GM19025 (cell line): Measurements from ENCODE around the gene TOR1AIP2.

Experiments
- ATAC-seq: cut with Tn5 transposase; IDR thresholded peaks from one replicate; pipeline ENCODE4 v1.9.1; 2021; ENCODE audit warnings: mild to moderate bottlenecking, low read depth, moderate library complexity; ENCODE audit not compliant: unreplicated experiment

TOR1AIP2 gene

GRCh38 chr1:179877586-179878265, at the start of gene TOR1AIP2:
TOR1AIP2 (minus strand) TSS chr1:179877803; CDS start chr1:179852665, 25,138 bp downstream.
- ATAC-seq, result peak; percentile 54

GRCh38 chr1:179926850-179927205, 49.2 kb upstream of the TOR1AIP2 start:
- no peak for ATAC-seq

DNA sequence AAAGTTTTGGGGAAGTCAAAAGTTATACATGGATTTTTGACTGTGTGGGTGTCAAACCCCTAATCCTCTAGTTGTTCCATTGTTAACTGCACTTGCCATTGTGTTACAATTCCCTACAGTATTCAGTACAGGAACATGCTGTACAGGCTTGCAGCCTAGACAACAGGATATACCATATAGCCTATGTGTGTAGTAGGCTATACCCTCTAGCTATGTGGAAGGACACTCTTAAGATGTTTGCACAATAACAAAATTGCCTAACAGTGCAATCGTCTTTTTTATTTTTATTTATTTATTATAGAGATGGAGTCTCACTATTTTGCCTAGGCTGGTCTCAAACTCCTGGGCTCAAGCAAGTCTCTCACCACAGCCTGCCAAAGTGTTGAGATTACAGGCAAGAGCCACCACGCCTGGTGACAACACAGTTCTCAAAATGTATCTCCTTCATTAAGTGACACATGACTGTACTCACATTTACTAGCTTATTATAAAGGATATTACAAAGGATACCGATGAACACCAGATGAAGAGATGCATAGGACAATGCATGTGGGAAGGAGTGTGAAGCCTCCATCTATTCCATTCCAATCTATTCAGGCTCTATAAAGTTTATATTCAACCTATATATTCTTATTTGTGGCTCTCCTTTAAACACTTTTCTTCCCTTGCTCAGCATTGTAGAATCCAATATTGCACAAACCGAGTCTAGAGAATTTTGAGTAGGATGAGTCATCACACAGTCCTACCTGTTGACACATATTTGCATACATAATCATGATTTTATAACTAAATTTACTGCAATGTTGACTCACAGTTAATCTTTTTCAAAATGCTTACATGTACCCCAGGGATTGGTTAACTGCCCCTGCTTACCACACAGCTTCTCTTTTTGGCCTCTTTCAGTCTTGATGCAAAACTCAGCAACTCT, 48.6 kb upstream of the TOR1AIP2 start:
- ATAC-seq, result no peak

DNA sequence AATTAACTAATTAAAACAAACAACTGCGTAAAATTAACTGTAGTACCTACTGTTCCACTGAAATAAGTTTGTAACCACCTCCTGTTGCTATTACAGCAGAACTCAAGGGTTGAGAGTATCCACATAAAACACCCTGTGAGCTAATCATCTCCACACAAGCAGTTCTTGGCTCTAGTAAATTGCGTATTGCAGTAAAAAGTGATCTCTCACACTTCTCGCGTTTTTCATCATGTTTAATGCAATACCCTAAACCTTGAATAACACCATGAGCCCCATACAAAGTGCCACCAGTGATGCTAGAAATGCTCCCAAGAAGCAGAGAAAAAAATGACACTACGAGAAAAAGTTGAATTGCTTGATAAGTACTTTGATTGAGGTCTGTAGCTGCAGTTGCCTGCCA, 47.7 kb upstream of the TOR1AIP2 start:
- ATAC-seq, result no peak

DNA sequence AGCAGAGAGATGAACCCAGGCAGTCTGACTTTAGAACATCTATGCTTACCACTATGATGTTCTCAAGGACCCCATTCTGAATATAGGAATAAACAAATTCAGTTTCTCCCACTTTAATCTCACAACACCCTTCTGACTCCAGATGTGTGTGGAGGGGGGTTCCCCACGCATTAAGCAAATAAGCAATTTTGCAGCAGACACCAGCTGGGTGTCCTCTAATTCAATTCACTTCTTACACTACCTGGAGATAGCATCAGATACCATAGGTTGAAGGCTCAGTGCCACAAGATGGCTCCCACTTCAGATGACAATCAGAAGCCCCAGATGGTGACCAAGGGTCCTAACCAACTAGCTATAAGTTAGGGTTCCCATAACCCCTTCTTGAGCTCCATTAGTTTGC, 46.7 kb upstream of the TOR1AIP2 start:
- ATAC-seq, result peak; percentile 48

GRCh38 chr1:179923029-179923428, 45.4 kb upstream of the TOR1AIP2 start:
- no peak for ATAC-seq

DNA sequence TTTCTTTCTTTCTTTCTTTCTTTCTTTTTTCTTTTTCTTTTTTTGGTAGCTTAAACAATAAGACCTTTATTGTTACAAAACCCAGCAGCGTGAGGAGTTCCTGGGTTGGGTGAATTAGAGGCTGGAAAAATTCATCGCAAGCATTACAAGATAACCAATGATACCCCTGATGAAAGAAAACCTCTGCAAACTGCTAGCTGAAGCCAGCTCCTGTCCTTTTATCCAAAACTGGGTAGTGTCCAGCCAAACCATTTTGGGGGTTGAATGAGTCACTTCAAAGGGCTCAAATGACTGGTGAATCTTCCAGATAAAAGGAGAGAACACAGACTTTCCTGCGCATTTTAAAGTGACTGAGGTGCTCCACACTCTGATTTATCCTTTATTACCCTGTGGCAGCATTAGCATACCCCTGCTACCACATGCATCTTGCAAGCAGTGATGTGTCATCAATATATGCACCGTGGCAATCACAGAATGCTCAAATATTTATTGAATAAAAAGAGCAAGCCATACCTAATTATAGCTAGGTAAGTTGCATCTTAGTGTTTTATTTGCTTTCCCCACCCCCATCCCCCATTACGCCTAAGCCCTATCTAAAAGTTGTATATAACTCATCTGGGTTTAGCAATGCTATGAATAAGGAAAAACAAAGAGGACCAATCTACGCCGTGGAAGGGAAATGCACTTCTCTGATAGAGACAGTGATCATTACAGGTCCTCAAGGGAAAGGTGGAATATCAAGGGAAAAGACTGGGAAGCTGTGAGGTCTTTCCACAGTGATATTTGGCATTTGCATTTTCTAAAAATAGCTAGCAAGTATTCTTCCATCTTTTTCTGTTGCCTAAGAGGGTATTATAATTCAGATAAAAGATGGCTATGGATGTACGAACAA, 44.6 kb upstream of the TOR1AIP2 start:
- ATAC-seq, result no peak

DNA sequence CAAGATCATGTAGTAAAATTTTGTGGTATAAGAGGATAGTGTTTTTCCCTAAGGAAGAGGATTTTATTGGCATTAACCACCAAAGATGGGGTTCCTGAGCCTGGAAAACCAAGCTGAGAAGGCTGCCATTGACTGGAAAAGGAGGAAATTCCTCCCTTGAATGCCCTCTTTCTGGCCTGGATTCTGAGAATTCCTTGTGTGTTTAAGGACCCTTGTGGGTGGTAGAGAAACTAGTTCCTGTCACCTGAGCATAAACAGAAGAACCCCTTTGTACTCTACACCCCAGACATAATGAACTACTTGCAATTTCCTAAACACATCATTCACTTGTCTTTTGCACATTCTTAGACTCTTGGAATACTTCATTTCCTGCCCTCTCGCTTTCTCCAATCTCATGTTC, 43.9 kb upstream of the TOR1AIP2 start:
- no peak for ATAC-seq

DNA sequence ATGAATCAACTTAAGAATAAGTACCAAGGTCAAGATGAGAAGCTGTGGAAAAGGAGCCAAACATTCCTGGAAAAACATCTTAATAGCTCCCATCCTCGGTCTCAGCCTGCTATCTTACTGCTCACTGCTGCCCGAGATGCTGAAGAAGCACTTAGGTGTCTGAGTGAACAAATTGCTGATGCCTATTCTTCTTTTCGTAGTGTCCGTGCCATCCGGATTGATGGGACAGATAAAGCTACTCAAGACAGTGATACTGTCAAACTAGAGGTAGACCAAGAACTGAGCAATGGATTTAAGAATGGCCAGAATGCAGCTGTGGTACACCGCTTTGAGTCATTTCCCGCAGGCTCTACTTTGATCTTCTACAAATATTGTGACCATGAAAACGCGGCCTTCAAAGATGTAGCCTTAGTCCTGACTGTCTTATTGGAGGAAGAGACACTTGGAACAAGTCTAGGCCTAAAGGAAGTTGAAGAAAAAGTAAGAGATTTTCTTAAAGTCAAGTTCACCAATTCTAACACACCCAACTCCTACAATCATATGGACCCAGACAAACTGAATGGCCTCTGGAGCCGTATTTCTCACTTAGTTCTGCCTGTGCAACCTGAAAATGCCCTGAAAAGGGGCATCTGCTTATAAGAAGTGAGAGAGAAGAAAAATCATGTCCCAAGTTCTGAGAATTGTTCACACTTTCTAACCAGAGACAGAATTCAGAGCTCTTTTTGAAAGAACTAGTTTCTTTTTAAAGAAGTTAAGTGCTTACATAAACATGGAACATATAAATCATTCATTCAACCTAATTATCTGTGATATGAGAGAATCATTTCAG, 40.2 kb upstream of the TOR1AIP2 start:
- no peak for ATAC-seq

DNA sequence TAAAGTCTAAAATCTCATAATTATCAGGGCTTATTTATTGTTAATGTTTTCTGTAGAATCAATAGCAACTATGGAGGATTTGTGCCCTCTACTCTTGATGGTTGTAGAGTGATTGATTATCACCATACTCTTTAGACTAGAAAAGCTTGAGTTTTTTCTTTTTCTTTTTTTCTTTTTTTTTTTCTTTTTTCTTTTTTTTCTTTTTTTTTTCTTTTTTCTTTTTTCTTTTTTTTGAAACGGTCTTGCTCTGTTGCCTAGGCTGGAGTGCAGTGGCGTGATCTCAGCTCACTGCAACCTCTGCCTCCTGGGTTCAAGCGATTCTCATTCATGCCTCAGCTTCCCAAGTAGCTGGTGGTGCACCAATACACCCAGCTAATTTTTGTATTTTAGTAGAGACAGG, 34.2 kb upstream of the TOR1AIP2 start:
- no peak for ATAC-seq

DNA sequence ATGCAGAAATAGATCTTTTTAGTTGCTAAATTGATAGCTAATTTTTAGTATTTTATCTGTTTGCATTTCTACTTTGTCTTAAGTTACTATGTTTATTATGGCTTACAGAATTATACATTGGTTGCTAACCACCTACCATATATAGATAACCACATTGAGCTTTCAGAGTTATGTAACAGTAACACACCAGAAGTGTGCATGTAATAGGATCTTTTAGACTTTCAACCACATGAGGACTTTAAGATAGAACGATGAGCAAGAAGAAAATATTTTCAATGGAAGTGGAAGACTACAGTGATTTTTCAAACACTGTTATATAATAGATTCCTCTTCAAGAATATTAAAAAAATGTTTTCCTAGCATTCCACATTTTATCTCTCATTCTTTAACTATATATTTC, 33.3 kb upstream of the TOR1AIP2 start:
- ATAC-seq, result no peak

GRCh38 chr1:179889589-179889988, 12.0 kb upstream of the TOR1AIP2 start:
- no peak for ATAC-seq

DNA sequence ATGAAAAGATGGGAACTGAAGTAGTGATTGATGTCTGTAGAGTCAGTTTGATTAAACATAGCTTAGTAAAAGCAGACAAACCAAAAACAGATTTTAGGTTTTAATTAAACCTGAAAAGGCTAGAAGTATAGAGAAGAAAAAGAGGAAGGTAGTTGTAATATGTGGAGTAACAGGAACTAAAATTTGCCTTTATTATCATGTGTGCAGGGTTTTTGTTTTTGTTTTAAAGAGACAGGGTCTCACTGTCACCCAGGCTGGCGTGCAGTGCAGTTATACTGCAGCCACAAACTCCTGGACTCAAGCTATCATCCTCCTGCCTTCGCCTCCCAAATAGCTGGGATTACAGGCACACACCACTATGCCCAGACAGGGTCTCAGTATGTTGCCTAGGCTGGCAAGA, 10.5 kb upstream of the TOR1AIP2 start:
- ATAC-seq, result no peak

DNA sequence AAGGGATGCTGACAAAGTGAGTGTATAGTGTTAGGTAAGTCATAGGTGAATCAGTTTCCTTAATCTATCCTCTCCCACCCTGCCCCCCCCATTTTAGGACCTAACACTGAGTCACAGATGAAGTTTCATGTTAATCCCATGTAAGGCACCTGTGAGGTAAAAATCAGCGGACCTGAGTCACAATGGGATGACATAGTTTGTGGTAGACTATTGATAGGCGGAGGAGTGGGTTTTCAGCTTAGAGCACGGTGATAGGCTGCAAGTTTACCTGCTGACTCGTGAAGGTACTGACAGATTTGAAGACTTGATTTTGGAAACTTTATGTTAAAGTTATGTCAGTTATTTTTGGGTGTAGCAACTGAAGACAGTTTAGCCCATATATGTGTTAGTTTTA, 6.1 kb upstream of the TOR1AIP2 start:
- ATAC-seq, result no peak

DNA sequence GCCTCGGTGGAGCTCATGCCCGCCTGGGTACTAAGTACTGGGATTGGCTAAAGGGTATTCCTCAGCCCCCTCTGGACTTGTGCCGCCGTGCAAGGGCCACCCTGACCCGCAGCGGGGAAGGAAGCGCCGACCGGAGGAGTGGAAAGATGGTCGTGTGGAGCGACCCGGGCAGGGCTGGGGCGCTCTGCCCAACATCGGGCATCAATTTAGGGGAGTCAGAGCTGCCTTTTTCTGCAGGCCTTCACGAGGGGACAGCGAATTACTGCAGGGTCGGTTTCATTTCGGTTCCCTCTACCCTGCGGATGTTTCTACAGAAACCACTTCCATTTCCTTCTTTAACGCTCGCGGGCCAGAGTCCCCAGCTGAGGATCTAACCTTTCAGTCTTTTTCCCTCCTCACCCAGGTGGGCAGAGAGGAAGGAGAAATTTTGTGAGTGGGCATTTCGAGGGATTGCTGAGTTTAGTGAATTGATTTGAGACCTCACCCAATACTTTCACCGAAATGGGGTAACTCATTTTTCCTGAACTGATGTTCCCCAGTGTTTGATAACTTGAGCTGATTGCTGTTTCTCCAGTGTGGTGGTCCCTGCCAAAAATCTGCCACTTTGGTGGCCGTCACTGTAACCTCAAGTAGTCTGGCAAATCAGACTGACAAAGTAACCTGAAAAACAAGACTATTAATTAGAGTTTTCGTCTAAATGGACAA, 5.6 kb upstream of the TOR1AIP2 start:
- no peak for ATAC-seq

GRCh38 chr1:179882253-179883039, 4.8 kb upstream of the TOR1AIP2 start, which contains the start of gene TOR1AIP1:
TOR1AIP1 (plus strand) TSS chr1:179882285; CDS start chr1:179882503, 218 bp downstream.
- peak; percentile 72 for ATAC-seq

- no peak for ATAC-seq
These were observed 4.1 kb upstream of the TOR1AIP2 start for GRCh38 chr1:179881642-179882252.

GRCh38 chr1:179879797-179880196, 2.2 kb upstream of the TOR1AIP2 start:
- no peak for ATAC-seq
